GM13976 (cell line): Measurements from ENCODE around the gene IFT80.

ENCODE experiments used
- DNase-seq: peaks from one replicate; pipeline ENCODE4 v3.0.0; 2012; ENCODE audit warnings: low spot score
- in situ Hi-C: fragments of 300-500 bp; cut with MboI; formaldehyde crosslinking; loops from one replicate; pipeline ENCODE4 v1.12.0; 2022; ENCODE audit warnings: low sequenced_read_pairs, mixed read lengths, inconsistent platforms; ENCODE audit not compliant: unreplicated experiment
- TF ChIP-seq, protein P1 (sequence below): IDR thresholded peaks from 2 replicates; pipeline ENCODE4 v1.5.1; 2012; ENCODE audit warnings: borderline replicate concordance, mild to moderate bottlenecking; ENCODE audit not compliant: insufficient read depth; ENCODE audit errors: extremely low read depth, missing control alignments, control extremely low read depth

IFT80 gene

DNA sequence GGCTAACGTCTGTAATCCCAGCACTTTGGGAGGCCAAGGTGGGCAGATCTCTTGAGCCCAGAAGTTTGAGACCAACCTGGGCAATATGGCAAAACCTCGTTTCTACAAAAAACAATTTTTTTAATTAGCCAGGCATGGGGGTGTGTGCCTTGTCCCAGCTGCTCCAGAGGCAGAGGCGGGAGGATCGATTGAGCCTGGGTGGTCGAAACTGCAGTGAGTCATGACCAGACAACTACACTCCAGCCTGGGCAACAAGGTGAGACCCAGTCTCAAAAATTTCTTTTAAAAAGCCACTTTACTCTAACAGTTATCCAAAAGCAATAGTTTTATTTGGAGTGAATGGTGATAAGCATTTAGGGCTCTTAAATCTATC is 38.0 kb upstream of the IFT80 start:
- DNase-seq = no peak
- TF ChIP-seq, protein P1, sequence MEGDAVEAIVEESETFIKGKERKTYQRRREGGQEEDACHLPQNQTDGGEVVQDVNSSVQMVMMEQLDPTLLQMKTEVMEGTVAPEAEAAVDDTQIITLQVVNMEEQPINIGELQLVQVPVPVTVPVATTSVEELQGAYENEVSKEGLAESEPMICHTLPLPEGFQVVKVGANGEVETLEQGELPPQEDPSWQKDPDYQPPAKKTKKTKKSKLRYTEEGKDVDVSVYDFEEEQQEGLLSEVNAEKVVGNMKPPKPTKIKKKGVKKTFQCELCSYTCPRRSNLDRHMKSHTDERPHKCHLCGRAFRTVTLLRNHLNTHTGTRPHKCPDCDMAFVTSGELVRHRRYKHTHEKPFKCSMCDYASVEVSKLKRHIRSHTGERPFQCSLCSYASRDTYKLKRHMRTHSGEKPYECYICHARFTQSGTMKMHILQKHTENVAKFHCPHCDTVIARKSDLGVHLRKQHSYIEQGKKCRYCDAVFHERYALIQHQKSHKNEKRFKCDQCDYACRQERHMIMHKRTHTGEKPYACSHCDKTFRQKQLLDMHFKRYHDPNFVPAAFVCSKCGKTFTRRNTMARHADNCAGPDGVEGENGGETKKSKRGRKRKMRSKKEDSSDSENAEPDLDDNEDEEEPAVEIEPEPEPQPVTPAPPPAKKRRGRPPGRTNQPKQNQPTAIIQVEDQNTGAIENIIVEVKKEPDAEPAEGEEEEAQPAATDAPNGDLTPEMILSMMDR = no peak
- in situ Hi-C loops = no loop called here

DNA sequence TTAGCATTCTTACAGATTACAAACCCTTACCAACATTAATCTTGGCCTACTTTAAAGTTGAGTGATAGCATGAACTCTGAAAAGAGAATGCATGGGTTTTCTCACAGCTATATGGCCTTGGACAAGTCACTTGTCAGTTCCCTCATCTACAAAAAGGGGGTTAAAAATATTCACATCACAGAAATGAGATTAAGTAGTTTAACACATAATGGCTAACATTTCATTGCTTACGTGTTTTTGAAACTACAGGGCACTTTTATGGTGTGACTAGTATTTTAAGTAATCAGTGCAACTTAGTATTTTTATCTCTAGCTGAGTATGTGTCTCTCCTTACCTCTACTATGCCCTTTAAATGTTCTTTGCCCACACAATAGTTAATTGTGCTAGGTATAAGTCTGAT is 36.7 kb upstream of the IFT80 start:
- no peak for DNase-seq
- TF ChIP-seq, protein P1 = no peak
- in situ Hi-C loops = no loop called here

DNA sequence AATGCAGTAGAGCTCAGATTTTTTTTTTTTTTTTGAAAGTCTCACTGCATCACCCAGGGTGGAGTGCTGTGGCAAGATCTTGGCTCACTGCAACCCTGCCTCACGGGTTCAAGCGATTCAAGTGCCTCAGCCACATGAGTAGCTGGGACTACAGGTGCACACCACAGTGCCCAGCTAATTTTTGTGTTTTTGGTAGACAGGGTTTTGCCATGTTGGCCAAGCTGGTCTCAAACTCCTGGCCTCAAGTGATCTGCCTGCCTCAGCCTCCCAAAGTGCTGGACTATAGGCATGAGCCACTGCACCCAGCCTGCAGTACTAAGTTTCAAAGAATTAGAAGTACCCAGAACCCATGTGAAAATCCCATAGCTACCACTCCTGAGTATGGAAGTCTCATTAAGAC is 36.1 kb upstream of the IFT80 start:
- in situ Hi-C loops = no loop called here
- no peak for DNase-seq
- TF ChIP-seq, protein P1 = no peak

DNA sequence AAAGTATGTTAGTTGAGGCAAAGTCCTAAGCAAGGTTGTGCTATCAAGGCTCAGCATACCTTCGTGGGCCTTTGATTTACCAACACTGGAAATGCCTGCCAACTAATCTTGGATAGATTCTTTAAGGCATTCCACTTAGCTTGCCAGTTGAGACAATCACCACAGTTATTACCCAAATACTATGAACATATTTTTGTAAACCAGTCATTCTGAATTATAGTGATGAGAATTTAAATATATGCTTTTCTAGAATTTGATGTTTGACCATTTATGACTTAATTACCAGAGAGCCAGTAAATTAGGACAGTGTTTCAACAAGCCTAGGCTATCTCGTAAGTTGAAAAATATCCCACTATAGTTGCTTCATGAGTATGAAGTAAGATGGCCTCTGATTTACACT is 35.0 kb upstream of the IFT80 start:
- no peak for DNase-seq

DNA sequence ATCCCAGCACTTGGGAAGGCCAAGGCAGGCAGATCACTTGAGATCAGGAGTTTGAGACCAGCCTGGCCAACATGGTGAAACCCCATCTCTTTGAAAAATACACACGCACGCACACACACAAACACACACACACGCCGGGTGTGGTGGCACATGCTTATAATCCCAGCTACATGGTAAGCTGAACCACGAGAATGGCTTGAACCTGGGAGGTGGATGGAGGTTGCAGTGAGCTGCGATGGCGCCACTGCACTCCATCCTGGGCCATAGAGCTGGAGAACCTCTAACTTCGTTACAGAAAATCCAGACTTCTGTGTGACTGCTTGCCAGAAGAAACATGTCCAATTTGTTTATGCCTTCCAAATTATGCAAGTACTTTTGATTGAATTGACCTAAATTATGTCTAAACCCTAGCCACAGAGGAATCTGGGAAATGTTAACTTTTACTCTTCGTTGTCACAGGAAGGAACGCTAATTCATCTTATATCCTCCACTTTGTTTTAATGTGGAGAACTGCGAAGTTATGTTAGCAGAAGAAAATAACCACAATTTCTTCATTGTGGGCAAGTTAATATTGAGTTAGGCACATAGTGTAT is 28.9 kb upstream of the IFT80 start:
- in situ Hi-C loops = no loop called here
- TF ChIP-seq, protein P1 = no peak
- DNase-seq = no peak

More for the DNA sequence above, 35.0 kb upstream of the IFT80 start:
- TF ChIP-seq, protein P1 = no peak
- in situ Hi-C loops = no loop called here

DNA sequence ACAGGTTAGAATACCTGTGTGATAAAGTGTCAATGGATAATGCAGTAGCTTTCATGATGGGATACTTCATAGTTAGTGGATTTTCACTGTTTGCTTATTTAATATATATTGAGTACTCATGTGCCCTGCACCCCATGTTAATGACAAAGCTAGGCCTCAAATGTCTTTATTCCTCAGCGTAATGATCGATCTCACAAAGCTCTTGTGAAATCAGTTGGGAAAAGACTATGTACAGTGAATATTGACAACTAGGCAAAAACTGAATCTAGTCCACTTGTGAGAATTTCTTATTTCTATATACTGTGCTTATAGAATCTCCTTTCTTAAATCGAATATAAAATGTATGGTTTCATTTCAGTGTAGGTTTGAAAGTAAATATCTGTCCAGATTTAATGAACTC is 18.3 kb upstream of the IFT80 start:
- TF ChIP-seq, protein P1 = no peak
- no peak for DNase-seq
- in situ Hi-C loops = no loop called here
